Small intestine (tissue), 7 donors: ENCODE results near the gene CHST12. TPM values are rescaled to one million over a fixed set of nuclear protein-coding genes. Genes with fewer than 3 reads are reported as not detected.
"Not testable (repeated sequence)": the region's sequence is repeated elsewhere in the genome, so short reads cannot be mapped to it uniquely, and the experiment has no call there.

Experiments
- DNase-seq, 2 donors: peaks; one replicate each; pipeline versions ENCODE4 v3.0.0 to v3.0.0-alpha.2; 2013
- FAIRE-seq: peaks from 2 replicates; lab custom pipeline; 2012; peaks lifted over from hg19 to GRCh38; lab: Jason Lieb, UNC
- H3K27ac ChIP-seq, 3 donors: one replicate each; pipeline ENCODE4 v1.5.1; 2013; ENCODE audit warnings: low read length in 2 of 3, mild to moderate bottlenecking in 2 of 3, control low read depth in 1 of 3, inconsistent platforms in 1 of 3, low read depth in 1 of 3, moderate library complexity in 1 of 3
- H3K27me3 ChIP-seq, 3 donors: one replicate each; pipeline ENCODE4 v1.6.1; 2013; ENCODE audit warnings: low read length in 3 of 3, inconsistent platforms in 1 of 3; ENCODE audit not compliant: control insufficient read depth in 3 of 3, insufficient read depth in 3 of 3
- H3K36me3 ChIP-seq, 3 donors: one replicate each; pipeline ENCODE4 v1.6.1; 2013; ENCODE audit warnings: low read length in 3 of 3, inconsistent platforms in 1 of 3, low read depth in 1 of 3, mild to moderate bottlenecking in 1 of 3, moderate library complexity in 1 of 3; ENCODE audit not compliant: control insufficient read depth in 3 of 3, insufficient read depth in 2 of 3
- H3K4me1 ChIP-seq, 3 donors: one replicate each; pipeline ENCODE4 v1.6.1; 2013; ENCODE audit warnings: low read length in 2 of 3, inconsistent platforms in 1 of 3, low read depth in 1 of 3, mild to moderate bottlenecking in 1 of 3, moderate library complexity in 1 of 3; ENCODE audit not compliant: control insufficient read depth in 3 of 3, insufficient read depth in 2 of 3
- H3K4me3 ChIP-seq, 3 donors: one replicate each; pipeline ENCODE4 v1.5.1; 2013; ENCODE audit warnings: low read length in 3 of 3, control low read depth in 1 of 3, inconsistent platforms in 1 of 3, low read depth in 1 of 3, mild to moderate bottlenecking in 1 of 3, moderate library complexity in 1 of 3
- H3K9me3 ChIP-seq, 2 donors: one replicate each; pipeline ENCODE4 v1.6.1; 2013; ENCODE audit warnings: low read depth in 1 of 2, low read length in 1 of 2; ENCODE audit not compliant: control insufficient read depth in 2 of 2, insufficient read depth in 1 of 2
- WGBS, 3 donors: extraction: QIAGEN DNeasy Blood & Tissue Kit; methylation state at CpG; one replicate each; pipeline ENCODE4 v1.1.7; 2013; 5-methylcytosine and 5-hydroxymethylcytosine counted together
- polyA plus RNA-seq, 4 donors: library from polyadenylated mRNA; stranded (reverse) in 3 of 4; unstranded in 1 of 4; fragments of 200-250 nt in 3 of 4; fragments of 120-200 nt in 1 of 4; gene quantifications; one replicate each; pipeline versions ENCODE4 v1.2.1 to v1.2.3, GENCODE V29; 2013
- donor health status: healthy with polysubstance abuse.
- donor health status: control.
- donor health status: control.
- donor health status: Bipolar disorder and iron deficiency.
- donor health status: healthy.

Gene CHST12
- polyA plus RNA-seq, 4 donors, result 1.8 to 10.9 (median 6.8) TPM

DNA sequence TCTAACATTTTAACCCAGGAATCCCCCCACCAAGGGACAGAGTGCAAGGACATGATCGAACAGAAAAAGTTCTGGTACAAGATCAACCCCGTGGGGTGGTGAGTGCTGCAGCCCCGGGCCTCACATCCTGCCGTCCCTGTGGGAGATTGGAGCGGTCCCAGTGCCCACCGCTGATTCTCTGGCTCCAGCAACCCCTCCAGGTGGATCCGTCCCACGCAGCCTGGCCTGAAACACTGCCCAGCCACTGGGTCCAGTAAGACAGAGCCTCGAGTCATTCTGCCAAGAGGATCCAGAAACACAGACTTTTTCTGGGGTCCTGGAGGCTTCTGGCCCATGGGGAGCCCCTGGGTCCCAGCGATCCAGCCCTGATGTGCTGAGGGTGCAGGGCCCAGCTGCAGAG lies 43.3 kb downstream of the CHST12 start:
- H3K27me3 ChIP-seq, result no peaks in the 10 kb centered on the region
- WGBS, 3 donors, result 80 to 90% (median 85%) methylated on average over 10 of the region's 10 CpGs
- no peak overlapping the region for H3K4me3 ChIP-seq
- FAIRE-seq (no peak), DNase-seq (no peak)
- no peaks in the 10 kb centered on the region for H3K9me3 ChIP-seq
- H3K4me1 ChIP-seq, result peaks cover 0 to 5% (median 0%) of the 10 kb centered on the region in 3 donors
- H3K27ac ChIP-seq, result no peak overlapping the region
- peaks cover 0 to 25% (median 0%) of the 10 kb centered on the region in 3 donors for H3K36me3 ChIP-seq

DNA sequence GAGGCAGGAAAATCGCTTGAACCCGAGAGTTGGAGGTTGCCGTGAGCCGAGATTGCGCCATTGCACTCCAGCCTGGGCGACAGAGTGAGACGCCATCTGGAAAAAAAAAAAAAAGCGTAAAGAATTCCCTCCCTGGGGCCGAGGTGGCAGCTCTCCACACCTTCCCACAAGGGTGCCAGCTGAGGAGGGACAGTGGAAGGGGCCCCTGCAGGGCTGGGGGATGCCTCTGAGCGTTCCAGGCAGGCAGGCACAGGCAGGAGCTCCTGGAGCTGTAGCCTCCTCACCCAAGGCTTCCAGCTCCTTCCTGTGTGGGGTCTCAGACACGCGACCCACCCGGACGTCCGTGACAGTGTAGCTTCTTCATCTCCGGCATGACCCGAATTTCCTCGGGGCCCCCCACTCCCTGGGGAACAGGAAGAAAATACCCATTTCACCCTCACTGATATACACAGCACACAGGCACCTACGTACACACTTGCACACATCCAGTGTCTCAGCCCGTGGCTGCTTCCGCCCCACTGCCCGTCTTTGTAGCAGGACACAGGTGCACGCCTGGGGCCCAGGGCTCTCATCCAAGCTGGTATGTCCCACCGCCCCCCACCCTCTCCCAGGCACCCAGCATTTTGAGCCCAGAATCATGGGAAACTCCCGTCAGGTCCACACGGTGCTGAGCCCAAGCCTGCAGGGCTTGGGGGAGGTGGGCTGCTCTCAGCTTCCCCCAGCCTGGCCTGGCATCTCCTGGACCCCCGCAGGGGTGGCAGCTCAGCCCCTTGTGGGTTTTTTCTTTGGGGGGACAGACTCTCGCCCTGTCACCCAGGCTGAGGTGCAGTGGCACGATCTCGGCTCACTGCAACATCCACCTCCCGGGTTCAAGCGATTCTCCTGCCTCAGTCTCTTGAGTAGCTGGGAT lies 47.0 kb downstream of the CHST12 start:
- FAIRE-seq (no peak), DNase-seq (no peak)
- peaks cover 0 to 3% of the 10 kb centered on the region in 2 donors for H3K9me3 ChIP-seq
- H3K27me3 ChIP-seq, result no peaks in the 10 kb centered on the region
- H3K27ac ChIP-seq, result no peak overlapping the region
- H3K36me3 ChIP-seq, result peaks cover 0 to 11% (median 0%) of the 10 kb centered on the region in 3 donors
- WGBS, 3 donors, result 60 to 64% (median 61%) methylated on average over 26 to 32 of the region's 32 CpGs
- peaks cover 0 to 13% (median 2%) of the 10 kb centered on the region in 3 donors for H3K4me1 ChIP-seq
- no peak overlapping the region for H3K4me3 ChIP-seq

GRCh38 chr7:2451171-2452073 lies 48.0 kb downstream of the CHST12 start:
- WGBS, 3 donors, result 7 to 12% (median 7%) methylated on average over 28 to 34 of the region's 34 CpGs
- no peak for FAIRE-seq

GRCh38 chr7:2452074-2452507 lies 48.7 kb downstream of the CHST12 start:
- H3K27me3 ChIP-seq, result no peaks in the 10 kb centered on the region
- H3K4me1 ChIP-seq, result peaks cover 0 to 13% (median 2%) of the 10 kb centered on the region in 3 donors
- FAIRE-seq (no peak), DNase-seq (peak in 1 of 2 donors; percentile 80)
- H3K36me3 ChIP-seq, result no peaks in the 10 kb centered on the region
- 13 to 23% (median 13%) methylated on average over 9 to 16 of the region's 16 CpGs for WGBS, 3 donors
- peaks cover 0 to 3% of the 10 kb centered on the region in 2 donors for H3K9me3 ChIP-seq
- H3K4me3 ChIP-seq, result peak overlapping the region in 2 of 3 donors; percentile 5 to 41
- peak overlapping the region in 1 of 3 donors; percentile 75 for H3K27ac ChIP-seq

More at GRCh38 chr7:2451171-2452073, 48.0 kb downstream of the CHST12 start:
- H3K4me3 ChIP-seq, result peak overlapping the region in 2 of 3 donors; percentile 12 to 41
- peaks cover 0 to 4% (median 0%) of the 10 kb centered on the region in 3 donors for H3K36me3 ChIP-seq
- peak; percentile 71 to 88 for DNase-seq
- H3K9me3 ChIP-seq, result peaks cover 0 to 3% of the 10 kb centered on the region in 2 donors
- no peaks in the 10 kb centered on the region for H3K27me3 ChIP-seq
- H3K27ac ChIP-seq, result peak overlapping the region in 1 of 3 donors; percentile 75
- peaks cover 0 to 13% (median 2%) of the 10 kb centered on the region in 3 donors for H3K4me1 ChIP-seq

DNA sequence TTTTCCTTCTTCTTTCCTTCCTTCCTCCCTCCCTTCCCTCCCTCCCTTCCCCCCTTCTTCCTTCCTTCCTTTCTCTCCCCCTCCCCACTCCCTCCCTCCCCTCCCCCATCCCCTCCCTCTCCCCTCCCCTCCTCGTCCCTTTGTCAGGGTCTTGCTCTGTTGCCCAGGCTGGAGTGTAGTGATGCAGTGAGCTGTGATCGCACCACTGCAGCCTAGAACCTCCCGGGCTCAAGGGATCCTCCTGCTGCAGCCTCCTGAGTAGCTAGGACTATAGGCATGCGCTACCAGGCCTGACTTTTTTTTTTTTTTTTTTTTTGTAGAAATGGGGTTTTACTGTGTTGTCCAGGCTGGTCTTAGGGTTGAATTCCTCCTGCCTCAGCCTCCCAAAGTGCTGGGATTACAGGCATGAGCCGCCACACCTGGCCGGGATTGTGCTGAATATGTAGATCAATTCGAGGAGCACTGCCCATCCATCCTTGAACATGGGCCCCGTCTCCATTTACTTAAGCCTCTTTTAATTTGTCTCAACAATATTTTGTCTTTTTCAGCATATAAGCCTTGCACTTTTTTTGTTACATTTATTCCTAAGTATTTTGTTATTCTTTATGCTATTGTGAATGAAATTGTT lies 49.3 kb downstream of the CHST12 start:
- Histone ChIP-seq H3K36me3 (no peaks in the 10 kb centered on the region), H3K4me3 (no peak overlapping the region), H3K9me3 (peaks cover 0 to 3% of the 10 kb centered on the region in 2 donors), H3K27me3 (no peaks in the 10 kb centered on the region), H3K27ac (no peak overlapping the region), H3K4me1 (peaks cover 0 to 13% (median 2%) of the 10 kb centered on the region in 3 donors)
- FAIRE-seq (no peak), DNase-seq (no peak)
- WGBS, 3 donors, result 79 to 88% (median 85%) methylated on average over 6 to 8 of the region's 8 CpGs

GRCh38 chr7:2453849-2454248 lies 50.4 kb downstream of the CHST12 start:
- not testable (repeated sequence) for FAIRE-seq
- WGBS, 3 donors, result 94 to 97% (median 95%) methylated on average over 3 of the region's 3 CpGs

DNA sequence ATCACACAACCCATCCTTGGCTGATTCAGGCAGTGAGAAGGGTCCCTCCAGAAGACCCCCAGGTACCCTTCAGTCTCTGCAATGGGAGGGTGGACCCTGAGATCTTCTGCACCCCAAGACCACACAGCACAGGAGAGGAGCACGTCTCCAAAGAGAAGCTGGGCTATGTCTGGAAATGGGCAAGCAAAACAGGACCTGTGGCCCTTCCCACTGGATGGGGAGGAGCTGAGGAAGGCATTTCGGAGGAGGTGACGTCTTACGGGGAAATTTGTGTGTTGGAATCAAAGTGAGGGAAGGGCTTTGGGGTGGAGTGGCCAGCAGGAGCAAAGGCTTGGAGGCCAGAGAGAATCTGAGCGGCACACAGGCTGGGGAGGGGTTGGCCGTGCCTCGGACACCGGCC lies 56.3 kb downstream of the CHST12 start:
- WGBS, 3 donors, result 81 to 89% (median 85%) methylated on average over 8 of the region's 8 CpGs
- FAIRE-seq, result no peak

More at GRCh38 chr7:2453849-2454248, 50.4 kb downstream of the CHST12 start:
- H3K36me3 ChIP-seq, H3K27ac ChIP-seq, H3K4me3 ChIP-seq, DNase-seq, H3K9me3 ChIP-seq, H3K27me3 ChIP-seq: not testable (repeated sequence)
- H3K4me1 ChIP-seq, result peaks cover 0 to 13% (median 2%) of the 10 kb centered on the region in 3 donors

More for the DNA sequence above, 56.3 kb downstream of the CHST12 start:
- Histone ChIP-seq H3K4me1 (no peaks in the 10 kb centered on the region), H3K27me3 (no peaks in the 10 kb centered on the region), H3K9me3 (peaks cover 0 to 3% of the 10 kb centered on the region in 2 donors), H3K4me3 (no peak overlapping the region), H3K27ac (no peak overlapping the region), H3K36me3 (no peaks in the 10 kb centered on the region)
- DNase-seq, result no peak
